Kidney epithelial cell (primary cell): ENCODE data around the gene ADGB. TPM values are rescaled to one million over a fixed set of nuclear protein-coding genes. Genes with fewer than 3 reads are reported as not detected.

Experiments
- DNase-seq: peaks from one replicate; pipeline ENCODE4 v3.0.0-alpha.2; 2010; ENCODE audit warnings: low read depth
- H3K27me3 ChIP-seq: 2 replicates; pipeline ENCODE4 v1.6.0; 2011; ENCODE audit warnings: low read length; ENCODE audit not compliant: control insufficient read depth, insufficient read depth
- H3K36me3 ChIP-seq: 2 replicates; pipeline ENCODE4 v1.5.1; 2011; ENCODE audit warnings: low read length; ENCODE audit not compliant: control insufficient read depth, insufficient read depth
- H3K4me3 ChIP-seq: 2 replicates; pipeline ENCODE4 v1.5.1; 2011; ENCODE audit warnings: low read depth, mild to moderate bottlenecking, control low read depth, low read length
- total RNA-seq: library from RNA; depleted of rRNA; stranded (reverse); fragments of >200 nt; gene quantifications from 2 replicates; pipeline ENCODE4 v1.2.3, GENCODE V29; 2015
- TF ChIP-seq, protein P1 (sequence below): IDR thresholded peaks from 2 replicates; pipeline ENCODE4 v1.5.1; 2011; ENCODE audit warnings: mild to moderate bottlenecking, moderate library complexity, low read length, control low read depth, inconsistent platforms; ENCODE audit not compliant: insufficient read depth, poor library complexity, severe bottlenecking

Gene ADGB
- total RNA-seq, 1 donor from 2014 or later: not detected

DNA sequence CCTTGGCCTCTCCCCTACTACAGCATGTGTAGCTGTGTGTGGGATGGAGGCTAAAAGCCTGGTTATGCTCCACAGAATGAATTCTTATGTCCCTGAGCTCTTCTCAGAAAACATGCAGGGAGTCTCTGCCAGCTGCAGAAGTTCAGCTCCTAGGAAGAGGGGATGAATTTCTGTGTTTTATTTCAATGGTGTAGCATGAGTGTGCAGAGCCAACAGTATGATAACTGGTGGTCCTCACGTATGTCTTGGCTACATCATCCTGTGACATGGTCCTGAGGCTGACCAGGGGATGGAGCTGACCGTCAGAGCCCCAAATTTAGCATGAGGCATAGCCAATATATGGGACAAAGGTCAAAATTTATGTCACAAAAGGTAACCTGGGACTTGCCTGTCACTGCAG lies 266.1 kb downstream of the ADGB start:
- H3K4me3 ChIP-seq: no peak overlapping the region
- H3K36me3 ChIP-seq: no peaks in the 10 kb centered on the region
- no peak for DNase-seq
- no peaks in the 10 kb centered on the region for H3K27me3 ChIP-seq
- TF ChIP-seq, protein P1, sequence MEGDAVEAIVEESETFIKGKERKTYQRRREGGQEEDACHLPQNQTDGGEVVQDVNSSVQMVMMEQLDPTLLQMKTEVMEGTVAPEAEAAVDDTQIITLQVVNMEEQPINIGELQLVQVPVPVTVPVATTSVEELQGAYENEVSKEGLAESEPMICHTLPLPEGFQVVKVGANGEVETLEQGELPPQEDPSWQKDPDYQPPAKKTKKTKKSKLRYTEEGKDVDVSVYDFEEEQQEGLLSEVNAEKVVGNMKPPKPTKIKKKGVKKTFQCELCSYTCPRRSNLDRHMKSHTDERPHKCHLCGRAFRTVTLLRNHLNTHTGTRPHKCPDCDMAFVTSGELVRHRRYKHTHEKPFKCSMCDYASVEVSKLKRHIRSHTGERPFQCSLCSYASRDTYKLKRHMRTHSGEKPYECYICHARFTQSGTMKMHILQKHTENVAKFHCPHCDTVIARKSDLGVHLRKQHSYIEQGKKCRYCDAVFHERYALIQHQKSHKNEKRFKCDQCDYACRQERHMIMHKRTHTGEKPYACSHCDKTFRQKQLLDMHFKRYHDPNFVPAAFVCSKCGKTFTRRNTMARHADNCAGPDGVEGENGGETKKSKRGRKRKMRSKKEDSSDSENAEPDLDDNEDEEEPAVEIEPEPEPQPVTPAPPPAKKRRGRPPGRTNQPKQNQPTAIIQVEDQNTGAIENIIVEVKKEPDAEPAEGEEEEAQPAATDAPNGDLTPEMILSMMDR: no peak

Other genes starting within 250 kb of the ADGB start
- gene RAB32, start 55.1 kb upstream of the ADGB start, total RNA-seq: 131 and 146 TPM in 2 replicates